Measurements from ENCODE around the gene TMEM37. TPM values are rescaled to one million over a fixed set of nuclear protein-coding genes. Genes with fewer than 3 reads are reported as not detected.

The TMEM37 gene
- polyA plus RNA-seq, 1 donor from 2014 or later = not detected

DNA sequence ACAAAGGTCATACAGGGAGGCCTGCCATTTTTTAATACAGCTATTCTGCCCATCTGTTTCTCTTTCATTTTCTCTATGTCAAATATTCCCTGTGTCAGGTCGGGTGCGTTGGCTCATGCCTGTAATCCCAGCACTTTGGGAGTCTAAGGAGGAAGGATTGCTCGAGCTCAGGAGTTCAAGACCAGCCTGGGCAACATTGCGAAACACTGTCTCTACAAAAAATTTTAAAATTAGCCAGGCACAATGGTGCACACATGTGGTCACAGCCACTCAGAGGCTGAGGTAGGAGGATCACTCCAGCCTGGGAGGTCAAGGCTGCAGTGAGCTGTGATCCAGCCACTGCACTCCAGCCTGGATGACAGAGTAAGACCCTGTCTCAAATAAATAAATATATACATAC lies 34.7 kb downstream of the TMEM37 start:
- Histone ChIP-seq H3K36me3 (ENCODE audit: insufficient read depth, low read length) (no peaks in the 10 kb centered on the region), H2AFZ (ENCODE audit: low read depth, low read length) (no peak overlapping the region), H3K9ac (ENCODE audit: low read length) (no peak overlapping the region), H3K27ac (ENCODE audit: low read length) (no peak overlapping the region), H3K9me3 (ENCODE audit: low read length) (no peaks in the 10 kb centered on the region), H3K27me3 (ENCODE audit: insufficient read depth, low read depth, low read length) (no peaks in the 10 kb centered on the region), H3K4me2 (ENCODE audit: low read length) (no peak overlapping the region), H3F3A (ENCODE audit: insufficient read depth, low read length, poor library complexity, severe bottlenecking) (no peaks in the 10 kb centered on the region), H4K20me1 (ENCODE audit: insufficient read depth) (no peaks in the 10 kb centered on the region), H3K79me2 (replicated peaks; ENCODE audit: insufficient read depth, low read length) (no peaks in the 10 kb centered on the region), H3K4me3 (ENCODE audit: low read length) (no peak overlapping the region), H3K9me2 (ENCODE audit: insufficient read depth, low read length) (no peaks in the 10 kb centered on the region)
- TF ChIP-seq TAF1 (IDR thresholded peaks at IDR 0.05; ENCODE audit: low read depth) (no peak), SMC3 (conservative IDR thresholded peaks at IDR 0.05; ENCODE audit: poor library complexity) (no peak), RAD21 (conservative IDR thresholded peaks at IDR 0.05) (no peak), EZH2 (IDR thresholded peaks at IDR 0.05; ENCODE audit: borderline replicate concordance, insufficient read depth, low read length, poor library complexity, severe bottlenecking) (no peak), CTCF (IDR thresholded peaks at IDR 0.05; ENCODE audit: poor library complexity, severe bottlenecking) (no peak), EP300 (conservative IDR thresholded peaks at IDR 0.05; ENCODE audit: poor library complexity, severe bottlenecking) (no peak), POLR2AphosphoS5 (IDR thresholded peaks at IDR 0.05) (no peak), MXI1 (conservative IDR thresholded peaks at IDR 0.05; ENCODE audit: poor library complexity, severe bottlenecking) (no peak)
- TF ChIP-seq, protein P1, sequence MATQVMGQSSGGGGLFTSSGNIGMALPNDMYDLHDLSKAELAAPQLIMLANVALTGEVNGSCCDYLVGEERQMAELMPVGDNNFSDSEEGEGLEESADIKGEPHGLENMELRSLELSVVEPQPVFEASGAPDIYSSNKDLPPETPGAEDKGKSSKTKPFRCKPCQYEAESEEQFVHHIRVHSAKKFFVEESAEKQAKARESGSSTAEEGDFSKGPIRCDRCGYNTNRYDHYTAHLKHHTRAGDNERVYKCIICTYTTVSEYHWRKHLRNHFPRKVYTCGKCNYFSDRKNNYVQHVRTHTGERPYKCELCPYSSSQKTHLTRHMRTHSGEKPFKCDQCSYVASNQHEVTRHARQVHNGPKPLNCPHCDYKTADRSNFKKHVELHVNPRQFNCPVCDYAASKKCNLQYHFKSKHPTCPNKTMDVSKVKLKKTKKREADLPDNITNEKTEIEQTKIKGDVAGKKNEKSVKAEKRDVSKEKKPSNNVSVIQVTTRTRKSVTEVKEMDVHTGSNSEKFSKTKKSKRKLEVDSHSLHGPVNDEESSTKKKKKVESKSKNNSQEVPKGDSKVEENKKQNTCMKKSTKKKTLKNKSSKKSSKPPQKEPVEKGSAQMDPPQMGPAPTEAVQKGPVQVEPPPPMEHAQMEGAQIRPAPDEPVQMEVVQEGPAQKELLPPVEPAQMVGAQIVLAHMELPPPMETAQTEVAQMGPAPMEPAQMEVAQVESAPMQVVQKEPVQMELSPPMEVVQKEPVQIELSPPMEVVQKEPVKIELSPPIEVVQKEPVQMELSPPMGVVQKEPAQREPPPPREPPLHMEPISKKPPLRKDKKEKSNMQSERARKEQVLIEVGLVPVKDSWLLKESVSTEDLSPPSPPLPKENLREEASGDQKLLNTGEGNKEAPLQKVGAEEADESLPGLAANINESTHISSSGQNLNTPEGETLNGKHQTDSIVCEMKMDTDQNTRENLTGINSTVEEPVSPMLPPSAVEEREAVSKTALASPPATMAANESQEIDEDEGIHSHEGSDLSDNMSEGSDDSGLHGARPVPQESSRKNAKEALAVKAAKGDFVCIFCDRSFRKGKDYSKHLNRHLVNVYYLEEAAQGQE (IDR thresholded peaks at IDR 0.05; ENCODE audit: borderline replicate concordance) = no peak

DNA sequence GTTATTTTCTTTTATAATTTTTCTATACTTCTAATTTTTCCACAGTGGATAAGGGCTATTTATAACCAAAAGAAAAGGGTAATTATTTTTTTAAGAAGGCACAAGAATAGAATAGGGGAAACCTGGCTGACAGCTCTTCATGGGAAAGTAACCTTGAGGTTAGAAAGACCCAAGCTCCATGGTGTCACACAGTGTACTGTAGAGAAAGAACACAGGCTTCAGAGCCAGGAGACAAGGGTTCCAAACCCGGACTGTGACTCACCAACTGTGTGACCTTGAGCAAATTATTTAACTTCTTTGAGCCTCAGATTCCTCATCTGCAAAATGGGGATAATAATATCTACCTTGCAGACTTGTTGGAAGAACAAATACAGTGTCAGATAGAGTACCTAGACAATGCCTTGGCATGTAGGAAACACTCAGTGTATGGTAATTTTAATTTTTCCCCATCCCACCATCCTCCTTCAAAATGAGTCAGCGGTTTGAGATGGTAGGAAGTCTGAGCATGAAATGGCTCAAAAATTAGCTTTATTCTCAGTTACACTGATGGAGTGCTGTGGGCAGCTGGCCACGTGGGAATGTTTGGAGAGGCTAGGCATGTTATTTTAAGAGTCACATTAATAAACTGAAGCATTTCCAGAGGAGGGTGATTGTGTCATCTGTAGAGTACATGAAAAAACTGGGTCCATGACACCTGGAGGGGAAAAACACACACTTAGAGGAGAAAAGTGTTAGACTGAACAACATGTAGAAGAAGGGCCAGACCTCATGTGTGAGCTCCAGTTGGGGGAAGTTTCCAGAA lies 36.7 kb downstream of the TMEM37 start:
- no peak for TF ChIP-seq SMC3 (conservative IDR thresholded peaks at IDR 0.05; ENCODE audit: poor library complexity)
- TF ChIP-seq MXI1 (conservative IDR thresholded peaks at IDR 0.05; ENCODE audit: poor library complexity, severe bottlenecking) = no peak
- TF ChIP-seq, protein P1 (IDR thresholded peaks at IDR 0.05; ENCODE audit: borderline replicate concordance) = no peak
- TF ChIP-seq RAD21 (conservative IDR thresholded peaks at IDR 0.05) = no peak
- TF ChIP-seq CTCF (IDR thresholded peaks at IDR 0.05; ENCODE audit: poor library complexity, severe bottlenecking) = no peak
- no peak for TF ChIP-seq TAF1 (IDR thresholded peaks at IDR 0.05; ENCODE audit: low read depth)
- TF ChIP-seq EZH2 (IDR thresholded peaks at IDR 0.05; ENCODE audit: borderline replicate concordance, insufficient read depth, low read length, poor library complexity, severe bottlenecking) = no peak
- no peak for TF ChIP-seq POLR2AphosphoS5 (IDR thresholded peaks at IDR 0.05)
- TF ChIP-seq EP300 (conservative IDR thresholded peaks at IDR 0.05; ENCODE audit: poor library complexity, severe bottlenecking) = no peak
- no peaks in the 10 kb centered on the region for H3K79me2 ChIP-seq (replicated peaks; ENCODE audit: insufficient read depth, low read length)
- no peak overlapping the region for H3K4me3 ChIP-seq (ENCODE audit: low read length)
- H2AFZ ChIP-seq (ENCODE audit: low read depth, low read length) = no peak overlapping the region
- H3K9me3 ChIP-seq (ENCODE audit: low read length) = no peaks in the 10 kb centered on the region
- no peak overlapping the region for H3K27ac ChIP-seq (ENCODE audit: low read length)
- H3K4me2 ChIP-seq (ENCODE audit: low read length) = no peak overlapping the region
- H3K9me2 ChIP-seq (ENCODE audit: insufficient read depth, low read length) = no peaks in the 10 kb centered on the region
- H3K36me3 ChIP-seq (ENCODE audit: insufficient read depth, low read length) = no peaks in the 10 kb centered on the region
- no peak overlapping the region for H3K9ac ChIP-seq (ENCODE audit: low read length)
- H4K20me1 ChIP-seq (ENCODE audit: insufficient read depth) = no peaks in the 10 kb centered on the region
- H3F3A ChIP-seq (ENCODE audit: insufficient read depth, low read length, poor library complexity, severe bottlenecking) = no peaks in the 10 kb centered on the region
- no peaks in the 10 kb centered on the region for H3K27me3 ChIP-seq (ENCODE audit: insufficient read depth, low read depth, low read length)

Data from neural cell (in vitro differentiated cells).